Measurements from ENCODE around the gene NFKB1.

NFKB1 gene

GRCh38 chr4:102497986-102498385 lies 3.2 kb upstream of the NFKB1 start:
- no peak for DNase-seq

GRCh38 chr4:102500352-102500695 lies 835 bp upstream of the NFKB1 start:
- DNase-seq = no peak

- no peak for DNase-seq
Measured at GRCh38 chr4:102501447-102501696, 213 bp downstream of the NFKB1 start.

DNA sequence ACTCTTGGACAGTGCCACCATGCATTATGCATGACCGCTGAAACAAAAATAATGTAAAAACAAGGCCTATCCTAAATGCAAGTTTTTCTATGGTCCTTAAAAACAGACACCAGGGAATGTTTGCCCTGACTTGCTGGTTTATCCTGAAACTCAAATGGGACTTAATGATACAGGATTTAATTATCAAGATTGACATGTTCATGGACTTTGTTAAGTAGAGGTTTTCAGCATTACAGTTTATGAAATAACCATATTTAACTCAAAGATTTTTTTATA lies 1.3 kb downstream of the NFKB1 start:
- no peak for DNase-seq

DNA sequence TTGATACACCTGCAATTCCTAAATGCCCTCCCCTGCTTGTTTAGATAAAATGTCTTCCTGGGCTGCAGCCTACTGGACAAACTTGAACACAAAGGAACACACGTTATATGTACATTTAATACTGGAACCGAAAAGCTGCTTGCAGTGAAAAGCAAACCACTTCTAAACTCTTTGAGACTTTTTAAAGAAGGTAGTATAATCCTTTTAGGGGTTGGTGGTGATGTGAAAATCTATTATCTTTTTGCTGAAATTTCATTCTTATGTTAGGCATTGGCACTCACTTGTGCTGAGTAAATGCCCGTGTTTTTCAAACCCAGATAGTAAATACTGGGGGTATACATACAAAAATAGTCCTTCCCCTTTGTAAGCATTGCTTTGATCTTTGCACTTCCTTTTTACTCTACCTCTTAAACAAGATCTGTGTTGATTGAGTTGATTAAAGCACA lies 2.2 kb downstream of the NFKB1 start:
- DNase-seq = peak; percentile 33

GRCh38 chr4:102503831-102504786 lies 3.0 kb downstream of the NFKB1 start:
- DNase-seq = no peak

DNA sequence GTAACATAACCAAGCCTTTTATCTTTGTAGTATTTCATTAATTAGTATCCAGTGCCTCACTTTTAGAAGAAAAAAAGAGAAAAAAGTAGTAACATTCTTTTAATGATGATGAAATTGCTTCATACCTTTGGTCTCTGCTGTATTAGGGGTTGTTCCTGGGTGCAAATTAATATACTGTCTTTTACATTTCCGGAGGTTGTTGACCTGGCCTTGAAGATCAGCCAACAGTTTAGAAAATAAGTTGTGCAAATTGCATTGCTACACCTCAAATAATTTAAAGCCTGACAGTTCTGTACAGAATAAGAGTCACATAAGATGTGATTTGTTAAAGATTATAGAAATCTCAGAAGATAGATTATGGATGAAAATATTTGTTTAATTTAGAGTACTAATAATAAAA lies 3.8 kb downstream of the NFKB1 start:
- DNase-seq = no peak

DNA sequence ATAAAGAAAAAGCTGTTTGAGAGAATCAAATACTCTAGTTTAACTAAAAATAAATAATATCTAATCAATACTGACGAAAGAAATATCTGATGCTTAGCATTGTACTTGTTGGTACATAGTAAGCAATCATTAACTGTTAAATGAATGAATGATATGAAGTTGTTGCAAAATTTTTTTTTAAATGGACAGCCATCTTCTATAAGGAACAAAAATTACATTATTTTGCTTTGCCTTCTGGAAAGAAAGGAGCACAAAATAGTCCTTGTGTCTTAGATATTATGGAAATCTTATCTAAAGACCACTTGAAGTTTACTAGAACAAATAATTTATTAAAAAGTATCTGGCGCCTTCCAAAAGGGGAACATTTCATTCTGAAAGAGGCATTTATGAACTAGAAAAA lies 4.5 kb downstream of the NFKB1 start:
- no peak for DNase-seq

DNA sequence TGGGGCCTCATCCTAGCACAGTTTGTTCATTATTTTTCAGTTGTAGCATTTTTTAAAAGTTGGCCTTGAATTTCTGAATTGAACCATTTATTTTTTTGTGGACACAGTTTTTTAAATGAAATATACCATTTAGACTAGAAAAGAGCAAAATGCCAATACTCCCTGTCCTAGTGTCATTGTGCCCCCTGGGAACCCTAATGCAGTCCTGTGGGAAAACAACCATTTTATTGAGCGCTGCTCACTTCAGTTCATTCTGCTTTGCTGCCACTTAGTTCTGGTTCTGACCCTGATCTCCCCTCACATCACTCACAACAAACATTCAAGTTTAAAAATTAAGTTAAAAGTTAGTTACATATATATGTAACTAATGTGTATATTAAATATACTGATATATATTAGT lies 5.4 kb downstream of the NFKB1 start:
- no peak for DNase-seq

DNA sequence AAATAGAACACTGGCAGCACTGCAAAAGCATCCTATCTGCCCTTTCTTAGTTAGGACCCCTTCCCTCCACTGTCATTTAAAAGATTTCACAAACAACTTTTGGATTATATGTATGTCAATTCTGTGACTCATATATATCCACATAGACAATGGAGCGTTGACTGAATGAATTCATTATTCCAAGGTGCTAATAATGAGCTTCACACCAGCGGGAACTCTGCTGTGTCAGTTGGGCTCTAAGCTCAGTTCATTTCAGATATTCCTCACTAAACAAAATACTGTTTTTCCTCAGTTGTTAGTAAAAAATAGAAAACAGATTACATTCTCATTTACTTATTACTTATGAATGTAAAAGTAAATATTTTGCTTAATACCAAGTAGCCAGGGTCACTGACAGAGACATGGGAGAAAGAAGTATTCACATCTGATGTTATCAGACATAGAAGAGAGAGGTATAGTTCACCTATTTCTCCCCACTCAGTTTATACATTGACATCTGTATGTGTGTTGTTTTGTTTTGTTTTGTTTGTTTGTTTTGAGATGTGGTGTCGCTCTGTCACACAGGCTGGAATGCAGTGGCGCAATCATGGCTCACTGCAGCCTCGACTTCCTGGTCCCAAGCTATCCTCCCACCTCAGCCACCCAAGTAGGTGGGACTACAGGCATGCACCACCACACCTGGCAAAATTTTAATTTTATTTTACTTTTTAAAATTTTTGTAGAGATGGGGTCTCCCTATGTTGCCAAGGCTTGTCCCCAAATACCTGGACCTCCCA lies 10.9 kb downstream of the NFKB1 start:
- no peak for DNase-seq

- no peak for DNase-seq
Measured at GRCh38 chr4:102514298-102514964, 13.3 kb downstream of the NFKB1 start.

GRCh38 chr4:102517753-102518152 lies 16.6 kb downstream of the NFKB1 start:
- no peak for DNase-seq

GRCh38 chr4:102518703-102519131 lies 17.6 kb downstream of the NFKB1 start:
- no peak for DNase-seq

DNA sequence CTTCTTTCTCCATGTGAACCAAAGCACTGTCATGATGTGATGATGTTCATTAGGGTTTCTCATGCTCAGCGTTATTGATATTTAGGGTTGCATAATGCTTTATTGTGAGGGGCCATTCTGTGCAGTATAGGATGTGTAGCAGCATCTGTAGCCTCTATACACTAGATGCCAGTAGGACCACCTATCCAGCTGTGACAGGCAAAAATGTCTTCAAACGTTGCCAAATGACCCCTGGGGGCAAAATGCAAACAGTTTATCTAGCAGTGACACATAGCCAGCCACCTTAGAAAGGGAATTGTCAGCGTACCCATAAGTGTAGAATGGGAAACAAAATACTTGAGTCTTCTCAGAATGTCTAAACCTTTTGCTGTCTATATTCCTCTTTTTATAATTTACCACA lies 18.8 kb downstream of the NFKB1 start:
- no peak for DNase-seq

- DNase-seq = no peak
Measured at GRCh38 chr4:102521570-102521969, 20.4 kb downstream of the NFKB1 start.

- DNase-seq = no peak
Measured at GRCh38 chr4:102522031-102522440, 20.9 kb downstream of the NFKB1 start.

DNA sequence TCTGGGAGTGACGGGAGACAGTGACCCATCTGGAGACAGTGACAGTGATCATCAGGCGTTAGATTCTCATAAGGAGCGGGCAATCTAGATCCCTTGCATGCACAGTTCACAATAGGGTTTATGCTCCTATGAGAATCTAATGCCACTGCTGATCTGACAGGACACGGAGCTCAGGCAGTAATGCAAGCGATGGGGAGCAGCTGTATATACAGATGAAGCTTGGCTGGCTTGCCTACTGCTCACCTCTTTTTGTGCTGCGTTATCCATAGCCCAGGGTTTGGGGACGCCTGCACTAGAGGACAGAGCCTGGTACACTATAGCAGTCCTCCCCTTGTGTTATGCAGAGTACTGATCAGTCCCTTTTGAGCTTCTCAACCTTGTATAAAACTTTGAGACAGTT lies 23.5 kb downstream of the NFKB1 start:
- DNase-seq = no peak

DNA sequence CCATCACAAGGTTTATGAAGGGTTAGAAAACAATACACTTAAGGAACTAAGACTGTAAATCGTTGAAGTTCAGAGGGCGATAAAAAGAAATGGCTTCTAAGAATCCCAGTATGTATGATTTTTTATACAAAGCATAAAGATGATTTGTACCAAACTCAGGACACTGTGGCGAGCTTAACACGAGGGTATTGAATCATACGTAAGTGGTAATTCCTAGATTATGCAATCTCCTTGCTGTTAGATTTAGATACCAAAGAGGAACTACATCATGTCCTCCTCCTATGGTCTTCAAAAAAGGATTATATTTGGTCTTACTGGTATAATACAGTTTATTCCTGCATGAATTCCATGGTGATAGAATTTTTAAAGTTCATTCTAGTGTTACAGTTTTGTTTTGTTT lies 23.9 kb downstream of the NFKB1 start:
- DNase-seq = no peak

DNA sequence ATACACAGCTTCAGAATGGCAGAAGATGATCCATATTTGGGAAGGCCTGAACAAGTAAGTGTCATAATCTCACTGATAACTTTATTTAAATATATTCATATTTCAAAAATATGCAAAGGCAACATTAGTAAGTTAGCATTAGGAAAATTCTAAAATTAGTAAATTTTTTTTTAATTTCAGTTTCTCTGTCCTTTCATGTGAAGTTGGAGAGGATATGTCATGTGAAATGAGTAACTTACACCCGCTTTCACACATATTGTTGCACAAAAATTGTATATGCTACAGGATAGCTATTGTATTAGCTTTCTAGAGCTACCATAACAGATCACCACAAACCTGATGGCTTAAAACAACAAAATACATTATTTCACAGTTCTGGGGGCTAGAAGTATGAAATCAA lies 24.3 kb downstream of the NFKB1 start:
- no peak for DNase-seq

- DNase-seq = no peak
Measured at GRCh38 chr4:102526532-102526931, 25.4 kb downstream of the NFKB1 start.

DNA sequence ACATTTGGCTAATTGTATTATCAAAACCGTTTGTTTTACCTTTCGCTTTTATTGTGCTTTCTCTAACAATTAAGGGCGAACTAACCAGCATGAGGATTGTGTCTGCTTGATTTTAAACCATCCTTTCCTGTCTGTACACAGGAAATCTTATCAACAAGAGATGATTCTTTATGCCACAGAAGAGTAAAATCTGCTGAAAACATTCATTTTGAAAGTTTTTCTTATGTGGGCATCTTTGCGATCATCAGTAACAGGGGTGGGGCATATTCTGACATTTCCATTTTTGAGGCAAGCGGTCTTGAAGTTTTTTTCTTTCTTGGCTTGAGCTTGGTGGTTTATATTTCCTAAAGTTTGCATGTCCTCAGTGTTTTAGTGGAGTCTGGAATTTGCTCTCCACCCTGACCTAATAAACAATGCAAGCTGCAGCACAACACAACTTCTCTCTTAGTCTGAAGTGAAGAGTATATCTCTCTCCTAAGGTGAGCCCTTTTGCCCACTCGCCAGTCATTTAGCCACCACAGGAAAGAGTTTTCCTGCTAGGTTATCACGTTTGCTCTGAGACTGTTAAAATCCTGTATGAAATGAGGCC lies 26.6 kb downstream of the NFKB1 start:
- DNase-seq = no peak

GRCh38 chr4:102529977-102530376 lies 28.8 kb downstream of the NFKB1 start:
- DNase-seq = no peak

DNA sequence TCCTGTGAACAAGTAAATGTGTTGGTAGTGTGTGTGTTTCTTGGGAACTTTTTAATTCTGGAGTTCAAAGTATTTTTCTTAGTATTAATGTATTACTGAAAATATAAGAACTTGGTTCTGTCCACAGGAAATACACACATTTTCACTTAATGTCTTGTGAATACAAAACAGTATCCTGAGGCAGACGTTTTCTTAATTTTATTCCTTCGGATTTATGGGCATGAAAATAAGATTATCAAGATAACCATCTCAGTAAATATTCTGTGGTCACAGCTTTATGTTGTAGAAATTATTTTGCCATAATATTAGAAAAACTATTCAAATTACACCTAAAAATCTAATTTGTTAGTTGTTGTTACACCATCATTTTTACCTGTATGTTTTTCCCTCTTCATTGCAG lies 29.8 kb downstream of the NFKB1 start:
- no peak for DNase-seq

DNA sequence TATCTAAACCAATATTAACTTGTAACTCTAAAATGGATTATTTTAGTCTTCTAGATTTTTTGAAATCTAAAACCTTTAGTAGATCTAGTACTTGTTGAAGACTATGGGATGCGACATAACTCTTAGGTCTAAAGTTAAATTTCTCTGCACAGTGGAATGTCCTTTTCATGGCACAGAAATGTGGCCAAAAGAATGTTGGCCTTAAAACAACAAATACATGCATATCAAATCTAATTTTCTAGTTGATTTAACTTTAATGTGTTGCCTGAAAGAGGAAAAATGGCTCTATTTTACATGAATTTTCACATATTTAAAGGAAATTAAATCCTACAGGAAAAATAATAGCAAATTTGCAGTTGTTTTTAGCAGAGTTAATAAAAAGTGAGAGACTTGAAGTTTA lies 30.3 kb downstream of the NFKB1 start:
- DNase-seq = no peak

All from hematopoietic multipotent progenitor cell treated with erythropoietin and hydrocortisone succinate and interleukin-3 and kit ligand, for 8 days (in vitro differentiated cells).